Activated CD8-positive, alpha-beta memory T cell treated with anti-CD3 and anti-CD28 coated beads, Interleukin-2, amount 50 U/mL, for 24 hours (primary cell): Measurements from ENCODE around the gene MARCHF3.

Experiments used
- DNase-seq: peaks from one replicate; pipeline ENCODE4 v3.0.0-alpha.2; 2020; ENCODE audit errors: extremely low read depth

MARCHF3 gene

DNA sequence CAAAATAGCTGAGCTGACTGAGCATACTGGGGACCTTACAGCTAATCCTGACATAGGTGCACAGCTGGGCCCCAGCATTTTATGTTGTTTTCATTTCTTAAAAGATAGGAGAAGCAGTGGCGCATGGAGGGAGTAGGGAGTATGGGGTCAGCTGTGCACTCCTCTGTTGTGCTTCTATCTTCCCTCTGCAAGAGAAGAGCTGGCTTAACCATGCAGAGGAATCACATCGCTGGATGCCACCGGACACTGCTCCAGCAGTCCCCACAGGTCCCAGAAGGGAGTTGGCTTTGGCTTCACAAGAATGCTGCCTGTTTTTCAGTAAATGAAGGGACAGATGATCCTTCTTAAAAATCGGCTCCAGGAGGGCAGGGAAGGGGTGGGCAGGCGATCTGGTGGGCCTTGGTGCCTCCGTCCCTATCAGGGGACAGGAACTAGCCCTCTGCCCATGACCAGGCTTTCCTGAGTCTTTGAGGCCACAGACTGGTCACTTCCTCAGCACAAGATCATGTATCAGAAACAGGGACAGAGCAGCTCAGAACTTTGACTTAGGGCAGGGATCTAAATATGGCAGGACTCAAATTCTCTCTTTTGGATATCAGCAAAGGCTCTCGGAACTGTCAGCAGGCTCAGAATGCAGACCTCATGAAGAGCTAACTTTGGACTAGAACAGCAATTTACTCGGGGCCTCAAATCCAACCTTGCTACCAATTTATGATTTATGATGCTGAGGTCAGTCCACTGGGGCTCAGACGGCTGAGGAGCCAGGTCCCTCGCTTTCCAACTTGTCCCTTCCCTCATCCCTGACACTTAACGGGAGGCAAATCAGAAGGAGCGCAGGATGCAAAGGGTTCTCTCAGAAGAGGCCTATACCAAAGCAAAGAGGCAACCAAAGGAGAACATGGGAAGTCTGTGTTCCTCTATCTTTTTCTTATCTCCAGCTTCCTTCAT is 47.2 kb downstream of the MARCHF3 start:
- no peak for DNase-seq

- DNase-seq = no peak
Observed at GRCh38 chr5:126982202-126982601, 48.2 kb downstream of the MARCHF3 start.

DNA sequence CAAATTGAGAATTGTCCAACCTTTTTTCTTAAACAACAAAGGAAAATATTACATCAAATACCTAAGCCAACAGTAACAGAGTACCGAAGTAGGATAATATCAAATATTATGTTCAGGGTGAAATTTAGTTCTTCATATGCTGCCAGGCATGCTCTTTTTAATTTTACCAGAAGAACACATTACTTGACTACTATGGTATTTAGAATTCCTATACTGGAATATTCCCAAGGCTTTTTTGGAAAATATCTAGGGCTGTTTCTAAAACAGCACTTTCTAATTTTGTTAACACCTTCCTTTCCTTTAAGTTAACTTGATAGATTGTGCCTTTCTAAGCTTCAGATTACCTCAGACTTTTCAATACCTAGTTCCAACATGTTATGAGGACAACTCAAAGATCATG is 48.7 kb downstream of the MARCHF3 start:
- no peak for DNase-seq

DNA sequence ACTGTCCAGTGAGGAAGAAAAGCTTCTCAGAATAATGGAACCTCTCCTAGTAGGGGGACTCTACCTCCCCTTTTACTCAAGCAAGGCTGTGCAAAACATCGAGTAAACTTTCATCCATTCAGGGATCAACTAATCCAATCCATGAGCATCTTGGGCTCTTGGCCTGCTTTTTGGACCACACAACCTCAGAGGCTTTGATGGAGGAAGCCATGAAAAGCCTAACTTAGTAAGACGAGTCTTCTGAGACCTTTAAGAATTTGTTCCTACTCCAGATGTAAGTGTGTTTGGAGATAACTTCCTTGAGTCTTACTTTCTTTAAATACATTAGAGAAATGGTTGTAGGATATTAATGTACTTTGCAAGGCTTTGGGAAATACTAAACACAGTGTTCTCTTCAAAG is 49.1 kb downstream of the MARCHF3 start:
- DNase-seq = no peak

GRCh38 chr5:126978258-126978657 is 52.1 kb downstream of the MARCHF3 start:
- no peak for DNase-seq

GRCh38 chr5:126976520-126977172 is 53.7 kb downstream of the MARCHF3 start:
- no peak for DNase-seq

GRCh38 chr5:126975796-126976195 is 54.6 kb downstream of the MARCHF3 start:
- no peak for DNase-seq

DNA sequence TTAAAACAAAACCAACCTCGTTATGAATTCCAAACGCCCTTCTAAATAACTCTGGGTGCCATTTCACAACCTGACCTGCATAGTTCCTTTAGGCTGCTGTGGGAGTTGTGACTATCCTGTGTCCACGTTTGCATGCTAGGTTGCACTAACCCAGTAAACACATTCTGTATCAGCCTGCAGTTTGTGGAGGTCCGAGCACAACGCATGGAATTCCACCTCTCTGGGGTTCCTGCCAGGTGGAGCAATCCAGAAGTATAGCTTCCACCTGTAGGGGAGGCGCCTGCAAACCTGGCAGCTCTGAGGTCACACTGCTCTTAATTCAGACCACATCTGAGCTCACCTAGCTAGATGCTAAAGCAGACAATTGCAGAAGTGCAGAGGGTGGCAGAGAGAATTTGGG is 57.2 kb downstream of the MARCHF3 start:
- no peak for DNase-seq

GRCh38 chr5:126972062-126972895 is 58.1 kb downstream of the MARCHF3 start:
- DNase-seq = no peak

GRCh38 chr5:126971455-126972031 is 58.8 kb downstream of the MARCHF3 start:
- DNase-seq = no peak

DNA sequence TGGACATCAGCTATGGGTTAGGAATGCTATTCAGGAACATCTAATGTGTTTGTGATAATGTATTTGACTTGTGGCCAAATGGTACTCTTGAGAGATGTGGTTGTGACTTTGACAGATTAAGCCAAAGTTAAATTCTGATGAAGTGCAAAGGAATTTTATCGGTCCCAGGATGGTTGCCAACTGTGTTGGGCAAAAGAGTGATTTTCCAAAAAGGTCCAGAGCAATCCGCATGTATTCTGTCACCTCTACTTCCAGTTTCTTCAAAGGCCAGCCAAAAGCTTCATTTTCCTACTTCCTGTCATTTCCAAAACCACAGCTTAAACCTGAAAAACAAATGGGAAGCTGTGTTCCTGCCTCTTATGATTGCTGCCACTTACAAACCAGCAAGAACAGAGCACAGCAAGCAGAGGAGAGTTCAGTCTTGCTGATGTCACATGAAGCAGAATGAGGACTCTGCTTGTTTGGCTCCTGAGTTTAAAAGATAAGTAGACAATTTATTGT is 59.8 kb downstream of the MARCHF3 start:
- DNase-seq = no peak

GRCh38 chr5:126969548-126969947 is 60.8 kb downstream of the MARCHF3 start:
- no peak for DNase-seq

DNA sequence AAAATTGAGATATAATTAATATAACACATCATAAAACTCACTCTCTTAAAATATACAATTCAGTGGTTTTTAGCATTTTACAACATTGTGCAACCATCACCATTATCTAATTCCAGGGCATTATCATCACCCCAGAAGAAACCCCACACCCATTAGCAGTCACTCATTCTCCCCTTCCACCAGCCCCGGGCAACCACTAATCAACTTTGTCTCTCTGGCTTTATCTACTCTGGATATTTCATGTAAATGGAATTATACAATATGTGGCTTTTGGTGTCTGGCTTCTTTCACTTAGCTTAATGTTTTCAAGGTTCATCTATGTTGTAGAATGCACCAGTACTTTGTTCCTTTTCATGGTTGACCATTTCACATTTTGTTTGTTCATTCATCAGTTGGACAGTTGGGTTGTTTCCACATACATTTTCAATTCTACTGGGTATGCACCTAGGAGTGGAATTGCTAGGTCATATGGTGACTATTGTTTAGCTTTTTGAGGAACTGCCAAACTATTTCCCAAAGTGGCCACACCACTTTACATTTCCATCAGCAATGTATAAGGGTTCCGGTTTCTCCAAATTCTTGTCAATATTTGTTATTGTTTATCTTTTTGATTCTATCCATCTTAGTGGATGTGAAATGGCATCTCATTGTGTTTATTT is 62.4 kb downstream of the MARCHF3 start:
- no peak for DNase-seq

DNA sequence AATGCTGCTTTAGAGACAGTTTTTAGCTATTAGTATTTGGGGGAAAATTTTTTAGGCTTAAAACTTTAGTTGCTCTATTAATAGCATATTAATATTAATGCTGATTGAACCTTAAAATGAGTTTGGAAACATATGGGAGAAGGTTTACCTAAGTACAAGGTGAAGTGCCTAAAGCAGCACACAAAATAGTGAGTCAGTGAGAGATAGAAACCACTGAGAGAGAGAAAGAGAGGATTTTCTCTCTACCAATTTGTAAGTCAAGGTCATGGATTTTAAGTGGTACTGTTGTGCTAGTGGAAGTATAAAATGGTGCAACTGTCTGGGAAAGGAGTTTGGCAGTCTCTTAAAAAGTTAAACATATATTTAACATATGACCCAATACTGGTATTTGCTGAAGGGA is 64.9 kb downstream of the MARCHF3 start:
- no peak for DNase-seq

DNA sequence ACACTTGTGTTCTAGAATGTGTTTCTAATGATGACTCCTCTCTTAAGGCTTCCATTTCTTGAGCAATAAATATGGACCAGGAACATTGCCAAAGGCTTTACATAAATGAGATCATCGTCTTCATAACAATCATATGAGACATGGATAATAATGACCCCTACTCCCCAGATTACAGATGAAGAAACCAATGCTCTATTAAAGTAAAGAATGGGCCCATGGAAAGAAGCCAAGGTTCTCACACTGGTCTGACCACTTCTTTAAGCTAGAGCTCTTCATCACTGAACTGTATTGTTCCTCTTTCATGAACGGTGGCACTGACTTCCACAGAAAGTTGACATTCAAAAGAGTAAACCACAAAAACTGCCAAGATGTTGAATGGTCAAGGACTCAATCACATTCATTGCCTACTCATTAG is 65.3 kb downstream of the MARCHF3 start:
- no peak for DNase-seq

DNA sequence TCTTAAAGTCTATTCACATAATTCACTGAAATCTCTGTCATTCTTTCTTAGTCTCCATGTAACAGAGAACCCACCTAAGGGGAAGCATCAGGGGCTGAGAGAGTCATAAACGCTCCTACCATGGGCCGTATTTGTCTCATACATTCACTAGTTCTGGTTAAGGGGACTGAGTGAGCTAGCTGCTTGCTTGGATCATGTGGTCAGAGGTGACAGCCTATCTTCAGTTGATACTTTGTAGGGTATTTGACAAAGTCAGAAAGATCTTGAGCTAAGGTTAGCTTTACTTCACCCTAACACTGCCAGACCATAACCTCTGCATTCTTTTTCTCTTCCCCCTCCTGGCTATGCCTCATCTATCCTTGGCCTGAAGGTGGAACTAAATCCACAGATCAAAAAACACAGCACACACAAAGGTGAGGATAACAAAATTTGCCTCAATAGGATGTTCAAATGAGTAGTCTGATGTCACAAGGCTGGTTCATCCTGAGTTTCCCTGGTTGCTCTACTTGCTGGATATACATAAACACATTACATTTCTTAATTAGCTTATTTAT is 66.5 kb downstream of the MARCHF3 start:
- DNase-seq = no peak

DNA sequence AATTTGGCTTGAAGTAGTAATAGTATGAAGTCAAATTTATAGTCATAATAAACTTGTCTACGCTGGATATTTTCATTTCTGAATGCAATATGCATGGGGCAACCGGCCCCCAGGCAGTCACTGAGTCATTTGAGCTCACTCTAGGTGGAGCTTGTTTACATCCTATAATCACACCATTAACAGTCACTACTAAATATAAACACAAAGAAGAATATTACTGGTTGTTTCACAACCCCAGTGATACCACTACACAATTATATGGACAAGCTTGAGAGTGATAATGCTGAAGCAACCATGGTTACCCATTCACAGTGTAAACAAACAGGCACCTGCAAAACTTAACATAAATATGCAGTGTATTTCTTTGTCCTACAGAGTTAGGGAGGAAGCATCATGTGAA is 68.7 kb downstream of the MARCHF3 start:
- DNase-seq = no peak

DNA sequence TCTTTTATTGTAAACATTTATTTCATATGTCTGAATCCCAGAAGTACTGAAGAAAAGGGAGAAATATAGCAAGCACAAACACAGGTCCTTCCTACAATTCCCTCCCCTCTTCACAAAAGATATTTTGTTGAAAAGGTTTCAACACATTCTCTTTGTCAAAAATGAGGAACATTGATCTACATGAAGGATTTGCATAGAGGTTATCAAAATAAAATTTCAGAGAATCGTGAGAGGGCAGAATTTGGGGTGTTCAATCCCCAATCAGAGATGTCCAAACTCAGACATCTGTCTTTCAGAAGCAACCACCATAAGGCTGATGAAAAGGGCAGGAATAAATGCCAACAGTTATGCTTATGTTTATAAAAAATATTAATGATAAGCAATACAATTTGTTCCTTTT is 69.2 kb downstream of the MARCHF3 start:
- DNase-seq = no peak

GRCh38 chr5:126959188-126959587 is 71.2 kb downstream of the MARCHF3 start:
- DNase-seq = no peak

DNA sequence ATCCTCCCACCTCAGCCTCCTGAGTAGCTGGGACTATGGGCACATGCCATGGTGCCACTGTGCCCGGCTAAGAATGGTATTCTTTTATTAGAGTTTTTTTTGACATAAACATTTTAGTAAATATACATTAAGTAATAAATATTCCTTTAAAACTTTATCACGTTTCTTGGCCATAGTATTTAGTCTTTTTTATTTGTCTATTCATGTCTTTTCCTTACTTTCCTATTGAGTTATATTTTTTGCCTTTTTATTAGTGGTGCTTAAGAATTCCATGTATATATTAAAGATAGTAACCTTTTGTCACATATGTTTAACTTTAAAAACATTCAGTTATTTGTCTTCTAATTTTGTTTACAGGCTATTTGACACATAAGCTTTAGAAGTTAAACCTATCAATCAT is 73.4 kb downstream of the MARCHF3 start:
- DNase-seq = no peak

DNA sequence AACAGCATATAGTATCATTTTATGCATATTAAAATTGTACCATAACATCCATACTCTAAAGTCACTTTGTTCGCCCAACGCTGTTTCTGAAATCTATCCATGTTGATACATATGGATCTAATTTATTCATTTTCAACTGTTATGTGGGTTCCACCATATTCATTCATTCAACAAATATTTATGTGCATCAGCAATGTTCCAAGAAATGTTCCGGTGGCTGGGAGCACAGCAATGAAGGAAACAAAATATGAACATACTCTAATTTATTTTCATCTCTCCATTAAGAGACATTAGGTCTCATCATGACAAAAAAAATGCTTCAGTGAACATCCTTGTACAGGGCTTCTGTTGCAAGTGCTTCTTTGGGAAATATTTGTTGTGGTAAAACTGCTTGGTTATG is 75.4 kb downstream of the MARCHF3 start:
- no peak for DNase-seq
